ENCODE measurements around the gene COG8. TPM values are rescaled to one million over a fixed set of nuclear protein-coding genes. Genes with fewer than 3 reads are reported as not detected.

COG8 gene
- total and polyA plus RNA-seq, 2 of the 8 experiments (the other 6 are each of a cell fraction or from before 2014, with no cell fraction given) = 49.1 to 55.6 TPM

DNA sequence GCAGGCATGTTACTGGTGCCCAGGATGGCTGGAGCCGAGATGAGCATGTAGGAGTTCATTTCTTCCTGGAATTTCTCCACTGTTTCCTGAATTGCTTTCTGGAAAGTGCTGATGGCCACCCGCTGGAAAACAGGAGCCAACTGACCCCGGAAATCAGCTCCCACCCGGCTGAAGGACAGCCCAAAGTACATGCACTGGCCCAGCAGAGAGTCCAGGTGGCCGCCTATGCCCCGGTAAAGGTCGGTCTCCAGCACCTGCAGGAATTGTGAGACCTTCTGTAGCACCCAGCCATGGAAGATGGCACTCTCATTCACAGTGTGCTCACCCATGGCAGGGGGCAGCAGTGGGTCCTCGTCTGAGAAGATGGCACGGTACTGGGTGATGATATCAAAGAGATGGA, 4.7 kb downstream of the COG8 start:
- peaks cover 22 to 50% (median 36%) of the 10 kb centered on the region in 4 experiments for H3K36me3 ChIP-seq (ENCODE audit: control insufficient read depth in 2 of 4, insufficient read depth in 4 of 4, low read length in 3 of 4)
- H3K79me2 ChIP-seq (ENCODE audit: control insufficient read depth in 1 of 2, insufficient read depth in 2 of 2, low read length in 2 of 2) = peaks cover under 1 to 23% of the 10 kb centered on the region in 2 experiments; a peak in 3 of 4 replicates
- H3K56ac ChIP-seq (replicated peaks; ENCODE audit: insufficient read length, low read depth, low read length) = no peak overlapping the region

More for the DNA sequence above, 4.7 kb downstream of the COG8 start:
- FAIRE-seq = no peak
- Histone ChIP-seq H3K18ac (ENCODE audit: extremely low read depth, low read length) (no peak overlapping the region), H3K23me2 (ENCODE audit: low read depth, low read length) (peaks cover 2% of the 10 kb centered on the region; the same call in 1 of the 2 replicates), H4K91ac (replicated peaks; ENCODE audit: insufficient read length, low read length) (no peak overlapping the region), H3K4ac (replicated peaks; ENCODE audit: insufficient read length, low read depth, low read length) (no peak overlapping the region), H3K14ac (ENCODE audit: insufficient read length) (no peak overlapping the region), H3K9ac (replicated peaks in 1 of 4; ENCODE audit: extremely low read depth in 1 of 4, low read depth in 3 of 4, low read length in 3 of 4) (no peak overlapping the region), H3K4me1 (replicated peaks in 1 of 4; ENCODE audit: control insufficient read depth in 3 of 4, insufficient read depth in 4 of 4, low read length in 3 of 4) (peaks cover 0 to 11% (median 3%) of the 10 kb centered on the region in 4 experiments; a peak in 4 of 7 replicates), H2AFZ (ENCODE audit: low read length) (no peak overlapping the region), H2BK15ac (ENCODE audit: low read length) (no peak overlapping the region), H4K20me1 (replicated peaks in 1 of 2; ENCODE audit: control insufficient read depth in 1 of 2, insufficient read depth in 2 of 2, low read length in 2 of 2) (peaks cover 2 to 5% of the 10 kb centered on the region in 2 experiments), H4K8ac (ENCODE audit: extremely low read depth, insufficient read depth, low read length) (no peak overlapping the region), H2BK12ac (ENCODE audit: low read depth, low read length) (no peak overlapping the region), H3K4me2 (ENCODE audit: insufficient read depth in 1 of 2, low read depth in 2 of 2, low read length in 2 of 2) (no peak overlapping the region), H3K27me3 (replicated peaks in 1 of 4; ENCODE audit: control insufficient read depth in 3 of 4, extremely low read depth in 1 of 4, insufficient read depth in 3 of 4, low read length in 3 of 4) (no peaks in the 10 kb centered on the region), H4K5ac (ENCODE audit: insufficient read length, low read depth, low read length) (no peak overlapping the region), H2BK5ac (ENCODE audit: low read depth, low read length) (no peak overlapping the region), H3K79me1 (ENCODE audit: low read depth, low read length) (peaks cover 2% of the 10 kb centered on the region; the same call in 1 of the 2 replicates), H3K27ac (ENCODE audit: low read depth, low read length) (no peak overlapping the region), H3K4me3 (ENCODE audit: extremely low read depth in 1 of 4, insufficient read depth in 2 of 4, low read depth in 3 of 4, low read length in 4 of 4) (no peak overlapping the region), H2AK5ac (ENCODE audit: low read depth, low read length) (no peak overlapping the region), H2BK20ac (ENCODE audit: low read length) (no peak overlapping the region), H3K9me3 (ENCODE audit: insufficient read depth in 2 of 2, low read depth in 1 of 2, low read length in 1 of 2) (no peaks in the 10 kb centered on the region), H3K23ac (ENCODE audit: insufficient read length) (no peak overlapping the region), H2BK120ac (replicated peaks; ENCODE audit: low read depth, low read length) (no peak overlapping the region)
- POLR2A ChIA-PET (ENCODE audit: partially characterized antibody) = interaction anchor here (0.7 to 29.8 kb wide), 2 partner anchors 14 to 420 kb away, joined by 3 to 497 read pairs; partner anchors contain the start of genes NOB1, PDF and VPS4A
- WGBS, 2 experiments (ENCODE audit: extremely low coverage in 1 of 2, insufficient coverage in 1 of 2, insufficient read length in 1 of 2, insufficient replicate concordance in 2 of 2, low coverage in 1 of 2, low lambda C conversion rate in 2 of 2, missing lambda C conversion rate in 1 of 2) = 89% methylated on average over 9 of the region's 9 CpGs; no CpG with 5 or more reads in 1 of the 2 experiments
- CTCF ChIA-PET (ENCODE audit: partially characterized antibody) = interaction anchor here (1.4 kb wide), 1 partner anchor 218 kb away, joined by 3 read pairs; no protein-coding TSS in a partner anchor
- DNase-seq (ENCODE audit: low read depth in 1 of 2, low spot score in 2 of 2) = no peak
- TF ChIP-seq RNF2 (IDR thresholded peaks at IDR 0.05; ENCODE audit: borderline replicate concordance, low read depth, low read length, missing control alignments, poor library complexity, severe bottlenecking) (no peak), SIX5 (IDR thresholded peaks at IDR 0.05; ENCODE audit: low read depth, low read length) (no peak), HDAC6 (IDR thresholded peaks at IDR 0.05; ENCODE audit: low read depth, low read length) (no peak), RAD21 (IDR thresholded peaks at IDR 0.05 in 1 of 2, conservative IDR thresholded peaks at IDR 0.05 in 1 of 2; ENCODE audit: low read depth in 2 of 2, low read length in 2 of 2) (no peak), CREB1 (IDR thresholded peaks at IDR 0.05) (no peak), HDAC2 (IDR thresholded peaks at IDR 0.05; ENCODE audit: borderline replicate concordance in 1 of 2, low read depth in 2 of 2, low read length in 2 of 2) (no peak), CHD2 (IDR thresholded peaks at IDR 0.05; ENCODE audit: low read length) (no peak)
